C4-2B (cell line): ENCODE measurements around the gene MLXIP.

Experiments used
- H3K27ac ChIP-seq: fragments of 450-650 bp; 2 replicates; pipeline ENCODE4 v1.5.1; 2017
- CTCF ChIP-seq: fragments of 450-650 bp; conservative IDR thresholded peaks from 2 replicates; pipeline ENCODE4 v1.5.1; 2017; ENCODE audit warnings: mild to moderate bottlenecking
- ZFX ChIP-seq: fragments of 450-650 bp; IDR thresholded peaks from 2 replicates; pipeline ENCODE4 v1.6.1; 2017

MLXIP gene

DNA sequence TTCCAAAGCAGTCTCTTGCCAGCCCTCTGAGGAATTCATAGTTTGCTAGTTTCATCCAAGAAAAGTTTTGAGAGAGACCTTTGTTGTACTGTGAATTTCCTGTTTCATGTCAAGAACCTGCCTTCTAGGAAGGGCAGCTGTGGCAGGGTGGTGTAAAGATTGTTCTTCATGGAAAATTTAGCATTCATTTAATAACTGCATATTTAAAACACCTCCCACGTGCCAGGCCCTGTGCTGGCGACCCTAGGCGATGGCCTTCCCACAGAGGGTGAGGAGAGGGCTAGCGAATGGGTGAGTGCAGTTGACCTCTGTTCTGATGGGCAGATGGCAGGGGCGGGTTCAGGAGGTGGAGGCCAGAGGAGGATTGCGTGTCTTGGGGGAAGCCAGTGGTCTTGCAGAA is 43.2 kb downstream of the MLXIP start:
- TF ChIP-seq ZFX (no peak), CTCF (no peak)
- H3K27ac ChIP-seq, result no peak overlapping the region

- TF ChIP-seq CTCF (peak; percentile 82), ZFX (no peak)
- H3K27ac ChIP-seq, result no peak overlapping the region
Measured at GRCh38 chr12:122123051-122123760, 44.6 kb downstream of the MLXIP start.

DNA sequence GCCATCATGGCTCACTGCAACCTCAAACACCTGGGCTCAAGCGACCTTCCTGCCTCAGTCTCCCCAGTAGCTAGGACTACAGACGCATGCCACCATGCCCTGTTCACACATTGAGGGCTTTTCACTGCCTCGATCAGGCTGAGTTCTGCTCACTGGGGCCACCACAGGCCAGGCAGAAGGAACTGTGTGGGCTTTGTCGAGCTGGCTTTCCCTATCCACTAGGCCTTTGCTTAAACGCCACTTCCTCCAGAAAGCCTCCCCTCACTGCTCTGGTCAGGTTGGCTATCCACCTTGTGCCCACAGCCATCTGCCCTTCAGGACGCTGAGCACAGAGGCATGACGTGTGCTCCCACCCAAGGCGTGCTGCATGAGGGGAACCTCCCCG is 45.2 kb downstream of the MLXIP start:
- no peak overlapping the region for H3K27ac ChIP-seq
- no peak for TF ChIP-seq CTCF

DNA sequence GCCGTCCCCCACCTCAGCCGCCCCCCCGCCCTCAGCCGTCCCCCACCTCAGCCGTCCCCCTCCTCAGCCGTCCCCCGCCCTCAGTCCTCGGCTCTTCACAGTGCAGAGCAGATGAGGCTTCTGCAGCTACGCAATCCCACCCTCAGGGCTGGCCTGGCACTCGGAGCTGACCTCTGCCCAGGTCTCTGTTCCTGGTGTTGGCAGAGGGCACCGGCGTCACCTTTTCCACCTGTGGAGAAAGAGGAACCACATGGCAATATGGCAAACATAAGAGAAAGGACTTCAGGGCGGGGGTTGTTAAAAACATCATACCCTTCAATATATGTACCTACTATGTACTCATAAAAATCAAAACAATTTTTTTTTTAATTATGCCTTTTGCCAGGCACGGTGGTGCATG is 45.8 kb downstream of the MLXIP start:
- TF ChIP-seq CTCF, result no peak
- TF ChIP-seq ZFX, result no peak
- no peak overlapping the region for H3K27ac ChIP-seq

DNA sequence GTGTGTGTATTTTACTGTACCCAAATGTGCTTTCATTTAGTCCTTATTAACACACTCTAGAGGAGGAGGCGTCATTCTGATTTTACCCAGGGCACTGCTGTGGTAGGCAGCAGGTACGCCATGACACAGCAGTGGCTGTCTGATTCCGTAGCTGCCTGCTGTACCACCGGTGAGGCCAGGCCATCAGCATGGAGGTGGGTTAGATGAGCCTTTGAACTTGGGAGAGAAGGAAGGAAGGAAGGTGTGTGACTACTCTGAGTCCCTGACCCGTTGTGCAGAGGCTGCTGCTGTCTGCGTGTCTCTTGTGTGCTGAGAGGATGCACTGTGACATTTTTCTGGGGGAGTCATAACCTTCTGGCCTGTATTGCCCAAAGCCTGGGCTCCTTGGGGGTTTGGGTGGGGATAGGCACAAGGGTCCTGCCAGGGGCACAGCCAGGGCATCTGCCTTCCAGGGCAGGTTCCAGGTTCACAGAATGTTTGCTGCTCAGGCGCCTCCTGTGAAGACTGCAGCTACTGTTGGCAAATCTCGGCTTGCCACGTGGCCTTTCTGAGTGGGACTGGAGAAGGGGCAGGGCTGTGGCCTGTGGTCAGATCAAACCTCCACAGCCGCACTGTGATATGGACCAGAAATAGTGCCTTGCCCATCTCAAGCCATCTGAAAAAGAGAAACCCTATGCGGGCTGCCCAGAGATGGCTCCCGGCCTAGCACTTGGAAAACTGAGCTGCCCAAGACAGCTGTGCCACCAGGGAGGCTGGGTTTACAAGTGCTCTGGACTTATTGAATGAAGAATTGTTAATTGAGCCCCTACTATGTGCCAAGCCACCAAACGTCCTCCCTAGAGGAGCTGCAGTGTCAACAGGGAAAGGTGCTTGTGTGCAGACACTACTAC is 47.1 kb downstream of the MLXIP start:
- H3K27ac ChIP-seq, result no peak overlapping the region
- no peak for TF ChIP-seq CTCF
- no peak for TF ChIP-seq ZFX

- no peak for TF ChIP-seq CTCF
- no peak for TF ChIP-seq ZFX
- H3K27ac ChIP-seq, result no peak overlapping the region; the same call in 1 of the 2 replicates
Measured at GRCh38 chr12:122126342-122126635, 47.7 kb downstream of the MLXIP start.

DNA sequence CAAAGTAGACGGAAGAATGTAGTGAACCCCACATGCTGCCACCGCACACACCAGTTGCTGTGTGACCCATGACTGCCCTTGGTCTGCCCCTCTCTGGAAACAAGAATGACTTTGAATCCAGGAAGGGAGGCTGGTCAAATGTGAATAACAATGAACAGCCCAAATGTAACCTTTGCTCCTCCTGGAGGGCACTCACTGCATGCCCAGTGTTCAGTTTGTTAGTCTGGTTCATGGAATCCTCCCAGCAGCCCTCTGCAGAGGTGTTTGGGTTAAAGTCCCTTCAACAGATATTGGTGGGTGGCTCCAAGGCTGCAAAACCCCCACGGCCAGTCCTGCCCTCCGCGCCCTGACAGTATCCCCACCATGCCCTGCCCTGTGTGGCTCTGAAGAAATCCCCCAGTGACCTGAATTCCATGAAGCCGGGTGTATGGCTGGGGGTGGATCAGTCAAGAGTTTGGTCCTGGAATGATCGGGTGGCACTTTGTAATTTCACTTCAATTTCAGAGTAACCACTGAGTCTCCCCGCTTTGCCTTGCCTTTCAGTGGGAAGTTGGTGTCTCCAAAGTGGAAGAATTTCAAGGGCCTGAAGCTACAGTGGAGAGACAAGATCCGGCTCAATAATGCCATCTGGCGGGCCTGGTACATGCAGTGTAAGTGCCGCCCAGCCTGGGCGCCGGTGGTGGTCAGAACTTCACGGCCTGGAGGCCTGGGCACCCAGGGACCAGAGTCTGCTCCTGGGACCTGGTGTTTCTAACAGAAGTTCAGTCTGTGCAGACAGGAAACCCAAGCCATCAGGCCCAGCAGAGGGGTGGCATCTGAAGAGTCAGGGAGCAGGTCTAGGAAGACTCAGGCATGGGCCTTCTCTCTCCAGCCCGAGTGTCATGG is 48.4 kb downstream of the MLXIP start:
- TF ChIP-seq ZFX (no peak), CTCF (peak; percentile 28)
- H3K27ac ChIP-seq, result no peak overlapping the region; the same call in 1 of the 2 replicates
